ENCODE results near the gene KRTAP4-9. TPM values are rescaled to one million over a fixed set of nuclear protein-coding genes. Genes with fewer than 3 reads are reported as not detected.
"Not testable (repeated sequence)": the region's sequence is repeated elsewhere in the genome, so short reads cannot be mapped to it uniquely, and the experiment has no call there.

Gene KRTAP4-9
- total RNA-seq, 1 experiment from 2014 or later = not detected

GRCh38 chr17:41147531-41148204 lies 42.5 kb downstream of the KRTAP4-9 start:
- Mint-ChIP-seq H3K36me3 (ENCODE audit: insufficient read depth, unreplicated experiment) (no peaks in the 10 kb centered on the region), H3K27ac (ENCODE audit: unreplicated experiment) (no peak overlapping the region), H3K4me3 (ENCODE audit: low read depth, unreplicated experiment) (no peak overlapping the region), H3K9me3 (ENCODE audit: low read depth, unreplicated experiment) (peaks cover 7% of the 10 kb centered on the region), H3K27me3 (ENCODE audit: unreplicated experiment) (no peaks in the 10 kb centered on the region), H3K4me1 (ENCODE audit: low read depth, unreplicated experiment) (peaks cover 6% of the 10 kb centered on the region)
- CTCF ChIA-PET = no interaction called here
- intact Hi-C loops (cut with micrococcal nuclease; ENCODE audit: unreplicated experiment) = no loop called here
- DNase-seq = no peak
- TF ChIP-seq CTCF (IDR thresholded peaks at IDR 0.05; ENCODE audit: unreplicated experiment) = no peak
- BruUV-seq (replicated peaks) = no TSS peak

- H3K27me3 Mint-ChIP-seq (ENCODE audit: unreplicated experiment); CTCF ChIA-PET; BruUV-seq (replicated peaks); H3K4me1 Mint-ChIP-seq (ENCODE audit: low read depth, unreplicated experiment); H3K4me3 Mint-ChIP-seq (ENCODE audit: low read depth, unreplicated experiment); intact Hi-C loops (cut with micrococcal nuclease; ENCODE audit: unreplicated experiment); H3K36me3 Mint-ChIP-seq (ENCODE audit: insufficient read depth, unreplicated experiment); H3K27ac Mint-ChIP-seq (ENCODE audit: unreplicated experiment); H3K9me3 Mint-ChIP-seq (ENCODE audit: low read depth, unreplicated experiment); DNase-seq: not testable (repeated sequence)
These were observed 43.9 kb downstream of the KRTAP4-9 start for GRCh38 chr17:41148971-41149651.

GRCh38 chr17:41149652-41149985 lies 44.4 kb downstream of the KRTAP4-9 start, which contains the start of gene KRTAP4-5:
KRTAP4-5 (minus strand) TSS chr17:41149825; CDS start chr17:41149767, 58 bp downstream.
- Mint-ChIP-seq H3K36me3 (ENCODE audit: insufficient read depth, unreplicated experiment) (no peaks in the 10 kb centered on the region), H3K4me3 (ENCODE audit: low read depth, unreplicated experiment) (no peak within 1 kb of the TSS), H3K27me3 (ENCODE audit: unreplicated experiment) (no peaks in the 10 kb centered on the region), H3K4me1 (ENCODE audit: low read depth, unreplicated experiment) (peaks cover 6% of the 10 kb centered on the region), H3K27ac (ENCODE audit: unreplicated experiment) (no peak within 1 kb of the TSS), H3K9me3 (ENCODE audit: low read depth, unreplicated experiment) (no peaks in the 10 kb centered on the region)
- DNase-seq = no peak
- no TSS peak for BruUV-seq (replicated peaks)
- intact Hi-C loops (cut with micrococcal nuclease; ENCODE audit: unreplicated experiment) = no loop called here
- CTCF ChIA-PET = no interaction called here
- no peak for TF ChIP-seq CTCF (IDR thresholded peaks at IDR 0.05; ENCODE audit: unreplicated experiment)

GRCh38 chr17:41150026-41150425 lies 44.8 kb downstream of the KRTAP4-9 start:
- Mint-ChIP-seq H3K27ac (ENCODE audit: unreplicated experiment) (no peak overlapping the region), H3K9me3 (ENCODE audit: low read depth, unreplicated experiment) (no peaks in the 10 kb centered on the region), H3K27me3 (ENCODE audit: unreplicated experiment) (no peaks in the 10 kb centered on the region), H3K4me1 (ENCODE audit: low read depth, unreplicated experiment) (peaks cover 6% of the 10 kb centered on the region), H3K36me3 (ENCODE audit: insufficient read depth, unreplicated experiment) (no peaks in the 10 kb centered on the region), H3K4me3 (ENCODE audit: low read depth, unreplicated experiment) (no peak overlapping the region)
- BruUV-seq (replicated peaks) = no TSS peak
- intact Hi-C loops (cut with micrococcal nuclease; ENCODE audit: unreplicated experiment) = no loop called here
- TF ChIP-seq CTCF (IDR thresholded peaks at IDR 0.05; ENCODE audit: unreplicated experiment) = no peak
- CTCF ChIA-PET = no interaction called here
- DNase-seq = no peak

GRCh38 chr17:41151525-41151924 lies 46.3 kb downstream of the KRTAP4-9 start:
- Mint-ChIP-seq H3K4me3 (ENCODE audit: low read depth, unreplicated experiment) (no peak overlapping the region), H3K9me3 (ENCODE audit: low read depth, unreplicated experiment) (no peaks in the 10 kb centered on the region), H3K27ac (ENCODE audit: unreplicated experiment) (no peak overlapping the region), H3K4me1 (ENCODE audit: low read depth, unreplicated experiment) (peaks cover 6% of the 10 kb centered on the region), H3K36me3 (ENCODE audit: insufficient read depth, unreplicated experiment) (no peaks in the 10 kb centered on the region), H3K27me3 (ENCODE audit: unreplicated experiment) (no peaks in the 10 kb centered on the region)
- TF ChIP-seq CTCF (IDR thresholded peaks at IDR 0.05; ENCODE audit: unreplicated experiment) = no peak
- DNase-seq = no peak
- CTCF ChIA-PET = no interaction called here
- intact Hi-C loops (cut with micrococcal nuclease; ENCODE audit: unreplicated experiment) = no loop called here
- BruUV-seq (replicated peaks) = no TSS peak
